ENCODE measurements around the gene TMEM119.

The TMEM119 gene

GRCh38 chr12:108563136-108563803 is 34.6 kb downstream of the TMEM119 start:
- peak overlapping the region; percentile 92 for H3K27ac ChIP-seq
- TF ChIP-seq CTCF (conservative IDR thresholded peaks at IDR 0.05) (peak; percentile 84), ZFX (IDR thresholded peaks at IDR 0.05) (no peak)

GRCh38 chr12:108562348-108563135 is 35.3 kb downstream of the TMEM119 start, which contains the start of gene ISCU:
Gene ISCU, plus strand, starts transcription at chr12:108562596. Its CDS starts 27 bp downstream, at chr12:108562623.
- H3K27ac ChIP-seq: peak within 1 kb of the TSS; percentile 92
- TF ChIP-seq CTCF (conservative IDR thresholded peaks at IDR 0.05) (no peak), ZFX (IDR thresholded peaks at IDR 0.05) (no peak)

- TF ChIP-seq ZFX (IDR thresholded peaks at IDR 0.05): no peak
- no peak for TF ChIP-seq CTCF (conservative IDR thresholded peaks at IDR 0.05)
- peak overlapping the region; percentile 92 for H3K27ac ChIP-seq
Measured at GRCh38 chr12:108561852-108562347, 36.0 kb downstream of the TMEM119 start.

- TF ChIP-seq ZFX (IDR thresholded peaks at IDR 0.05): no peak; the same call in 1 of the 2 replicates
- TF ChIP-seq CTCF (conservative IDR thresholded peaks at IDR 0.05): no peak
- H3K27ac ChIP-seq: peak within 1 kb of the TSS; percentile 92
Measured at GRCh38 chr12:108560752-108561719, 36.8 kb downstream of the TMEM119 start, which contains the start of gene SART3. Gene SART3, minus strand, starts transcription at chr12:108561173. Its CDS starts 19 bp downstream, at chr12:108561154.

GRCh38 chr12:108560321-108560721 is 37.6 kb downstream of the TMEM119 start:
- H3K27ac ChIP-seq: peak overlapping the region; percentile 92
- TF ChIP-seq ZFX (IDR thresholded peaks at IDR 0.05) (no peak), CTCF (conservative IDR thresholded peaks at IDR 0.05) (no peak)

- TF ChIP-seq ZFX (IDR thresholded peaks at IDR 0.05) (no peak), CTCF (conservative IDR thresholded peaks at IDR 0.05) (0 out of 2 replicates have a peak, but pooled peaks have one; percentile 6)
- no peak overlapping the region for H3K27ac ChIP-seq
Measured at GRCh38 chr12:108559748-108560147, 38.1 kb downstream of the TMEM119 start.
